ENCODE results near the gene ZNF853.

DNA sequence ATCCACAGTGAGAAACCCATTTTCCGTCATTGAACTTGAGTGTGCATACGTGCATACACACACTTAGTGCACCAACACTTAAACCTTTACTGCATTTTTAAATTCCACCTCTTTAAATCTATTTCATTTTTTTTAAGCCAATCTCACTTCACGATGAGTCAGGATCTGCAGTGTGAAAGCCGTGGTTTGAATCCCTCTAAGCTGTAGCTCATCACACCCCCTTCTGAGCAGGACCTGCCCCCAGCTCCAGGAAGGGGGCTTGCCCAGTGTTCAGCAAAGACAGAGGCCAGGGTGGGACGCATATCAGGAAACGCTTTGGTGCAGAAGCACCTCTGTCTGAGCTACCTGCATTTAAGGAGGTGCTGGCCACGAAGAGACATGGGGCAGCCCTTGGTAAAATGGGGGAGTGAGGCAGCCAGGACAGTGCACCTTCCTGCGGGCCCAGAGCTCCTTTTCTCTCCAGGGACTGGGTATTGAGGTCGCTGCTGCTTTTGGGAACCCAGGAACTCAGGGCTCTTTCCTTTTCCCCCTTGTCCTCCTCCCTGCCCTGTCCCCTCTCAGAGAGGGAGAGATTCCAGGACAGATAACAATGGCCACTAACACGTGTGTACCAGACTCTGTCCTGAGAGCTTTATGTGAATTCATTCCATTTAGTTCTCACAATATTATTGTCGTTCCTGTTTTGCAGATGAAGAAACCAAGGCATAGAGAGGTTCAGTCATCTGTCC lies 43.4 kb downstream of the ZNF853 start:
- TF ChIP-seq, protein P1, sequence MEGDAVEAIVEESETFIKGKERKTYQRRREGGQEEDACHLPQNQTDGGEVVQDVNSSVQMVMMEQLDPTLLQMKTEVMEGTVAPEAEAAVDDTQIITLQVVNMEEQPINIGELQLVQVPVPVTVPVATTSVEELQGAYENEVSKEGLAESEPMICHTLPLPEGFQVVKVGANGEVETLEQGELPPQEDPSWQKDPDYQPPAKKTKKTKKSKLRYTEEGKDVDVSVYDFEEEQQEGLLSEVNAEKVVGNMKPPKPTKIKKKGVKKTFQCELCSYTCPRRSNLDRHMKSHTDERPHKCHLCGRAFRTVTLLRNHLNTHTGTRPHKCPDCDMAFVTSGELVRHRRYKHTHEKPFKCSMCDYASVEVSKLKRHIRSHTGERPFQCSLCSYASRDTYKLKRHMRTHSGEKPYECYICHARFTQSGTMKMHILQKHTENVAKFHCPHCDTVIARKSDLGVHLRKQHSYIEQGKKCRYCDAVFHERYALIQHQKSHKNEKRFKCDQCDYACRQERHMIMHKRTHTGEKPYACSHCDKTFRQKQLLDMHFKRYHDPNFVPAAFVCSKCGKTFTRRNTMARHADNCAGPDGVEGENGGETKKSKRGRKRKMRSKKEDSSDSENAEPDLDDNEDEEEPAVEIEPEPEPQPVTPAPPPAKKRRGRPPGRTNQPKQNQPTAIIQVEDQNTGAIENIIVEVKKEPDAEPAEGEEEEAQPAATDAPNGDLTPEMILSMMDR (IDR thresholded peaks at IDR 0.05): no peak
- TF ChIP-seq POLR2A (IDR thresholded peaks at IDR 0.05): no peak
